Spleen (tissue), 11 donors: ENCODE results near the gene SLC5A5. TPM values are rescaled to one million over a fixed set of nuclear protein-coding genes. Genes with fewer than 3 reads are reported as not detected.

Experiments used
- DNase-seq: peaks from one replicate; pipeline ENCODE4 v3.0.0-alpha.2; 2020
- H3K27ac ChIP-seq, 8 donors: fragments of 200-600 bp; sonication (generic) in 7 of 8; 1 replicate in 4 of 8; 2 replicates in 4 of 8; pipeline versions ENCODE4 v1.5.0 to v1.8.0; 2016 to 2021; ENCODE audit warnings: inconsistent platforms in 4 of 8, mild to moderate bottlenecking in 4 of 8, moderate library complexity in 1 of 8
- H3K27me3 ChIP-seq, 7 donors: fragments of 200-600 bp; sonication (generic) in 6 of 7; replicated peaks in 1 of 7; 1 replicate in 4 of 7; 2 replicates in 3 of 7; pipeline versions ENCODE4 v1.5.0 to v1.8.0; 2016 to 2021; ENCODE audit warnings: inconsistent platforms in 3 of 7, mild to moderate bottlenecking in 1 of 7
- H3K36me3 ChIP-seq, 6 donors: fragments of 200-600 bp; sonication (generic) in 5 of 6; 1 replicate in 4 of 6; 2 replicates in 2 of 6; pipeline versions ENCODE4 v1.5.0 to v1.8.0; 2016 to 2021; ENCODE audit warnings: inconsistent platforms in 2 of 6
- H3K4me1 ChIP-seq, 6 donors: fragments of 200-600 bp; sonication (generic) in 5 of 6; 1 replicate in 3 of 6; 2 replicates in 3 of 6; pipeline versions ENCODE4 v1.5.0 to v1.8.0; 2016 to 2021; ENCODE audit warnings: inconsistent platforms in 3 of 6
- H3K4me3 ChIP-seq, 8 donors: fragments of 200-600 bp; sonication (generic) in 7 of 8; 1 replicate in 4 of 8; 2 replicates in 4 of 8; pipeline versions ENCODE4 v1.5.0 to v1.8.0; 2016 to 2021; ENCODE audit warnings: inconsistent platforms in 4 of 8, mild to moderate bottlenecking in 4 of 8, moderate library complexity in 2 of 8
- H3K9me3 ChIP-seq, 8 donors: fragments of 200-600 bp; sonication (generic) in 7 of 8; 1 replicate in 4 of 8; 2 replicates in 4 of 8; pipeline versions ENCODE4 v1.5.0 to v1.8.0; 2016 to 2021; ENCODE audit warnings: inconsistent platforms in 4 of 8
- CTCF ChIP-seq, 11 experiments: fragments of 200-600 bp in 7 of 11; fragments of 450-650 bp in 4 of 11; sonication (generic) in 4 of 11; IDR thresholded peaks in 8 of 11; conservative IDR thresholded peaks in 3 of 11; 1 replicate in 7 of 11; 2 replicates in 4 of 11; pipeline versions ENCODE4 v1.4.0 to v1.8.0; 2016 to 2021; ENCODE audit warnings: antibody characterized with exemption in 11 of 11, inconsistent platforms in 4 of 11, mild to moderate bottlenecking in 1 of 11
- POLR2A ChIP-seq, 3 donors: fragments of 450-650 bp; IDR thresholded peaks; one replicate each; pipeline ENCODE4 v1.5.1; 2017; ENCODE audit warnings: antibody characterized with exemption in 3 of 3, mild to moderate bottlenecking in 1 of 3
- POLR2AphosphoS5 ChIP-seq, 3 donors: sonication (generic); formaldehyde crosslinking; IDR thresholded peaks; one replicate each; pipeline ENCODE4 v1.5.1; 2017; ENCODE audit warnings: antibody characterized with exemption in 3 of 3
- WGBS, 5 donors: extraction: QIAGEN DNeasy Blood & Tissue Kit in 3 of 5; methylation state at CpG; one replicate each; pipeline versions ENCODE4 v1.1.5 to v1.1.7; 2013 to 2018; 5-methylcytosine and 5-hydroxymethylcytosine counted together
- intact Hi-C: fragments of 100-400 bp; cut with DNase I; formaldehyde crosslinking; loops from one replicate; pipeline ENCODE4 v1.15.0; 2023; ENCODE audit warnings: low total_unique reads
- polyA plus RNA-seq, 3 donors: library from polyadenylated mRNA; stranded (reverse); fragments of 200-250 nt; gene quantifications; one replicate each; pipeline ENCODE4 v1.2.1, GENCODE V29; 2013
- total RNA-seq, 7 donors: library from RNA; depleted of rRNA in 3 of 7; stranded (reverse); fragments of >200 nt in 3 of 7; fragmentation: NEBNext Ultra II Directional in 4 of 7; extraction: Animal tissue kit (Norgen Biotek cat#: 25700) in 4 of 7; gene quantifications; one replicate each; pipeline versions ENCODE4 v1.1.0 to v1.2.1, GENCODE V29; 2016 to 2021
- donor health status: healthy with polysubstance abuse.
- donor health status: DM: no; HTN: no; CAD: no; lungs with moderate emphysema.
- donor health status: DM: no; HTN: no; CAD: no.
- donor health status: Bipolar disorder and iron deficiency.
- donor health status: healthy.
- donor health status: DM: no; HTN: no; CAD: no.
- donor health status: DM: yes; HTN: yes; CAD: no.

Gene SLC5A5
- total and polyA plus RNA-seq, 10 donors = 0.19 to 0.52 (median 0.31) TPM; not detected in 2

DNA sequence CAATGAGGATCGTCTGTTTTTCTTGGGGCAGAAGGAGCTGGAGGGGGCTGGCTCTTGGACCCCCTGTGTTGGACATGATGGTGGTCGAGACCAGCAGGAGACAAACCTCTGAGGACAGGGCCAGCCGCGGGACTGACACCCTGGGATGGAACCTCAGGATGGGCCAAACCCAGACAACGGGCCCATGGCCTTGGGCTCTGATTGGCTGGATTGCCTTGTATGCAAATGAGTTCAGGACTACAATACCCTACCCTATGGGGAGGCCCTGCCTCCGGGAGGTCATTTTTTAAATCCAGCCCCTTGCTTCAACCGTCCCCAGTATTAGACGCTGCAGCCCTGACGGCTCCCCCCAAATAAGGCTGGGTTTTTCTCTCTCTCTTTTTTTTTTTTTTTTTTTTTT is 22.0 kb downstream of the SLC5A5 start:
- no peak for DNase-seq
- WGBS, 5 donors = 71 to 86% (median 84%) methylated on average over 6 to 9 of the region's 9 CpGs
- Histone ChIP-seq H3K36me3 (no peaks in the 10 kb centered on the region), H3K27ac (no peak overlapping the region), H3K4me1 (no peaks in the 10 kb centered on the region), H3K4me3 (no peak overlapping the region), H3K27me3 (peaks cover 0 to 67% (median 0%) of the 10 kb centered on the region in 7 donors), H3K9me3 (no peaks in the 10 kb centered on the region)
- intact Hi-C loops = no loop called here
- TF ChIP-seq POLR2AphosphoS5 (IDR thresholded peaks at IDR 0.05) = no peak

GRCh38 chr19:17902701-17903100 is 31.0 kb downstream of the SLC5A5 start:
- 70 to 78% (median 73%) methylated on average over 6 of the region's 6 CpGs for WGBS, 5 donors
- no peak for DNase-seq
- intact Hi-C loops = no loop called here

DNA sequence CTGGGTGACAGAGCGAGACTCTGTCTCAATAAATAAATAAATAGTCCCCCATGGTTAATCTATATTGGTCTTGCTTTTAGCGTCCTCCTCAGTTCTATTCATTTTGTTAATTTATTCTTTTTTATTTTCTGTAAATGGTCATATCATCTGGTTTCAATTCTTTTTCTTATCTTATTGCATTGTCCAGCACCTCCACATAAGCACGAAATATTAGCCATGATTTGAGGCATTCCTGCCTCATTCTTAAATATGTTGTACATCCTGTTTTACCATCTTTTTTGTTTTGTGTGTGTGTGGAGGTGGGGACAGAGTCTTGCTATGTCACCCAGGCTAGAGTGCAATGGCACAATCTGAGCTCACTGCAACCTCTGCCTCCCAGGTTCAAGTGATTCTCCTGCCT is 36.5 kb downstream of the SLC5A5 start:
- 84 to 95% (median 90%) methylated on average over 3 of the region's 3 CpGs for WGBS, 5 donors
- no peak for TF ChIP-seq CTCF (IDR thresholded peaks at IDR 0.05 in 8 of 11, conservative IDR thresholded peaks at IDR 0.05 in 3 of 11)
- TF ChIP-seq POLR2AphosphoS5 (IDR thresholded peaks at IDR 0.05) = no peak
- TF ChIP-seq POLR2A (IDR thresholded peaks at IDR 0.05) = no peak
- intact Hi-C loops = no loop called here

More at GRCh38 chr19:17902701-17903100, 31.0 kb downstream of the SLC5A5 start:
- Histone ChIP-seq H3K27ac (no peak overlapping the region), H3K4me3 (no peak overlapping the region), H3K4me1 (no peaks in the 10 kb centered on the region), H3K27me3 (peaks cover 0 to 34% (median 0%) of the 10 kb centered on the region in 7 donors), H3K9me3 (peaks cover 0 to 8% (median 3%) of the 10 kb centered on the region in 8 donors), H3K36me3 (no peaks in the 10 kb centered on the region)
- TF ChIP-seq POLR2A (IDR thresholded peaks at IDR 0.05) = no peak
- no peak for TF ChIP-seq POLR2AphosphoS5 (IDR thresholded peaks at IDR 0.05)
- no peak for TF ChIP-seq CTCF (IDR thresholded peaks at IDR 0.05 in 8 of 11, conservative IDR thresholded peaks at IDR 0.05 in 3 of 11)

GRCh38 chr19:17909003-17909732 is 37.4 kb downstream of the SLC5A5 start:
- no peak overlapping the region for H3K4me3 ChIP-seq
- no peak for DNase-seq
- H3K27ac ChIP-seq = no peak overlapping the region
- intact Hi-C loops = no loop called here
- H3K27me3 ChIP-seq = peaks cover 0 to 21% (median 0%) of the 10 kb centered on the region in 7 donors
- no peaks in the 10 kb centered on the region for H3K36me3 ChIP-seq
- WGBS, 5 donors = 62 to 74% (median 70%) methylated on average over 7 of the region's 7 CpGs
- TF ChIP-seq POLR2A (IDR thresholded peaks at IDR 0.05) = no peak
- no peak for TF ChIP-seq POLR2AphosphoS5 (IDR thresholded peaks at IDR 0.05)
- TF ChIP-seq CTCF (IDR thresholded peaks at IDR 0.05 in 8 of 11, conservative IDR thresholded peaks at IDR 0.05 in 3 of 11) = no peak
- H3K9me3 ChIP-seq = peaks cover 0 to 37% (median 28%) of the 10 kb centered on the region in 8 donors
- no peaks in the 10 kb centered on the region for H3K4me1 ChIP-seq

More for the DNA sequence above, 36.5 kb downstream of the SLC5A5 start:
- Histone ChIP-seq H3K4me1 (no peaks in the 10 kb centered on the region), H3K9me3 (peaks cover 0 to 28% (median 20%) of the 10 kb centered on the region in 8 donors), H3K27me3 (peaks cover 0 to 19% (median 0%) of the 10 kb centered on the region in 7 donors), H3K27ac (no peak overlapping the region), H3K4me3 (no peak overlapping the region), H3K36me3 (no peaks in the 10 kb centered on the region)
- DNase-seq = no peak
